GM12878 (cell line): ENCODE measurements around the gene ARAP1. TPM values are rescaled to one million over a fixed set of nuclear protein-coding genes. Genes with fewer than 3 reads are reported as not detected.
A peak's percentile ranks its signal among the peaks of the same experiment; 100 is the strongest.

Source experiments
- ATAC-seq: fragments of 200-7000 bp; cut with Tn5 transposase; 3 replicates; pipeline ENCODE4 v1.9.1; 2020; ENCODE audit warnings: mild to moderate bottlenecking, moderate library complexity
- BruUV-seq: library from RNA; stranded (reverse); fragments of 400-500 nt; replicated peaks from 2 replicates; lab custom pipeline; 2021; lab: Mats Ljungman, UMichigan
- CTCF ChIA-PET: fragments of 300-600 bp; sonication (Branson Sonifier 250); formaldehyde crosslinking; extraction: SDS; loops from one replicate; lab custom pipeline; 2021; ENCODE audit warnings: inconsistent platforms; lab: Yijun Ruan, JAX
- POLR2A ChIA-PET: fragments of 350-600 bp; formaldehyde crosslinking; extraction: SDS; loops from one replicate; lab custom pipeline; 2021; ENCODE audit warnings: inconsistent platforms; lab: Charles Lee
- RAD21 ChIA-PET: fragments of 300-600 bp; sonication (Branson Sonifier 250); formaldehyde crosslinking; loops from one replicate; lab custom pipeline; 2023; ENCODE audit warnings: antibody characterized with exemption; ENCODE audit not compliant: unreplicated experiment; lab: Charles Lee
- SMC1A ChIA-PET: fragments of 300-600 bp; sonication (Branson Sonifier 250); formaldehyde crosslinking; loops from one replicate; lab custom pipeline; 2023; ENCODE audit not compliant: unreplicated experiment, uncharacterized antibody; lab: Charles Lee
- DNase-seq: peaks from one replicate; pipeline ENCODE4 v3.0.0-alpha.2; 2011; ENCODE audit warnings: low read depth, low spot score
- FAIRE-seq: peaks from 3 replicates; lab custom pipeline; 2011; peaks lifted over from hg19 to GRCh38; lab: Jason Lieb, UNC
- H2AFZ ChIP-seq: 2 replicates; pipeline ENCODE4 v1.6.0; 2011; ENCODE audit warnings: low read depth, low read length, control low read depth; ENCODE audit not compliant: control insufficient read depth
- H3K27ac ChIP-seq: 2 replicates; pipeline ENCODE4 v1.5.1; 2011; ENCODE audit warnings: control low read depth; ENCODE audit not compliant: control insufficient read depth, insufficient read depth
- H3K27me3 ChIP-seq, 2 experiments: replicated peaks in 1 of 2; 2 replicates each; pipeline versions ENCODE4 v1.6.0 to v1.6.1; 2011; ENCODE audit warnings: low read length in 1 of 2; ENCODE audit not compliant: control insufficient read depth in 2 of 2, insufficient read depth in 2 of 2
- H3K36me3 ChIP-seq, 2 experiments: 2 replicates each; pipeline ENCODE4 v1.5.1; 2011; ENCODE audit warnings: low read length in 1 of 2; ENCODE audit not compliant: control insufficient read depth in 2 of 2, insufficient read depth in 2 of 2
- H3K4me1 ChIP-seq: 2 replicates; pipeline ENCODE4 v1.6.1; 2011; ENCODE audit warnings: mild to moderate bottlenecking, low read length, moderate library complexity, mixed read lengths; ENCODE audit not compliant: control insufficient read depth, insufficient read depth
- H3K4me2 ChIP-seq: 2 replicates; pipeline ENCODE4 v1.6.0; 2011; ENCODE audit warnings: control low read depth; ENCODE audit not compliant: control insufficient read depth, insufficient read depth
- H3K4me3 ChIP-seq: fragments of 200-600 bp; sonication (generic); 2 replicates; pipeline ENCODE4 v1.5.1; 2016
- H3K79me2 ChIP-seq: 2 replicates; pipeline ENCODE4 v1.6.0; 2011; ENCODE audit warnings: low read length; ENCODE audit not compliant: control insufficient read depth, insufficient read depth
- H3K9ac ChIP-seq: 2 replicates; pipeline ENCODE4 v1.8.0; 2011; ENCODE audit warnings: low read length, control low read depth, mixed read lengths; ENCODE audit not compliant: control insufficient read depth, insufficient read depth
- H3K9me3 ChIP-seq: replicated peaks from 3 replicates; pipeline ENCODE4 v1.5.1; 2011; ENCODE audit warnings: mild to moderate bottlenecking, low read length; ENCODE audit not compliant: control insufficient read depth, insufficient read depth
- H4K20me1 ChIP-seq: 2 replicates; pipeline ENCODE4 v1.6.0; 2011; ENCODE audit not compliant: control insufficient read depth, insufficient read depth
- E2F4 ChIP-seq: IDR thresholded peaks from 2 replicates; pipeline ENCODE4 v1.6.1; 2012; ENCODE audit warnings: low read depth, low read length, improper control_type of control experiment
- ESRRA ChIP-seq: IDR thresholded peaks from 2 replicates; pipeline ENCODE4 v1.6.1; 2012; ENCODE audit warnings: mild to moderate bottlenecking, low read length, improper control_type of control experiment
- HDGF ChIP-seq: fragments of 450-650 bp; IDR thresholded peaks from 2 replicates; pipeline ENCODE4 v1.6.1; 2016; ENCODE audit warnings: antibody characterized with exemption
- IKZF1 ChIP-seq: fragments of 450-650 bp; conservative IDR thresholded peaks from 2 replicates; pipeline ENCODE4 v1.6.1; 2017; ENCODE audit warnings: antibody characterized with exemption, mild to moderate bottlenecking
- MAX ChIP-seq: IDR thresholded peaks from 2 replicates; pipeline ENCODE4 v1.6.1; 2012; ENCODE audit warnings: low read depth, low read length, improper control_type of control experiment
- PAX8 ChIP-seq: fragments of 450-650 bp; IDR thresholded peaks from 2 replicates; pipeline ENCODE4 v1.6.1; 2017; ENCODE audit warnings: mild to moderate bottlenecking, moderate library complexity
- POLR2A ChIP-seq: IDR thresholded peaks from 2 replicates; pipeline ENCODE4 v1.6.1; 2011; ENCODE audit warnings: low read depth, mild to moderate bottlenecking, low read length
- RAD51 ChIP-seq: fragments of 450-650 bp; IDR thresholded peaks from 2 replicates; pipeline ENCODE4 v1.6.1; 2016; ENCODE audit warnings: moderate library complexity, mild to moderate bottlenecking, inconsistent platforms
- SPI1 ChIP-seq: IDR thresholded peaks from 2 replicates; pipeline ENCODE4 v1.6.1; 2011; ENCODE audit warnings: low read depth, mild to moderate bottlenecking, low read length, moderate library complexity, borderline replicate concordance; ENCODE audit not compliant: insufficient read depth
- WGBS: methylation state at CpG from one replicate; pipeline ENCODE4 v1.1.6; 2016; ENCODE audit warnings: low lambda C conversion rate; ENCODE audit not compliant: insufficient replicate concordance, insufficient coverage; ENCODE audit errors: missing lambda C conversion rate; 5-methylcytosine and 5-hydroxymethylcytosine counted together
- in situ Hi-C: fragments of 300-500 bp; cut with MboI; formaldehyde crosslinking; loops from 9 replicates; pipeline ENCODE4 v1.14.3; 2018; ENCODE audit warnings: mixed read lengths
- intact Hi-C: fragments of 100-400 bp; cut with micrococcal nuclease; formaldehyde crosslinking; loops from one replicate; pipeline ENCODE4 v1.14.2; 2022; ENCODE audit not compliant: unreplicated experiment
- polyA plus RNA-seq, 11 experiments: library from polyadenylated mRNA; depleted of rRNA in 4 of 11; unstranded in 6 of 11; stranded (reverse) in 5 of 11; fragments of >200 nt; fragmentation: Nextera tagmentation in 4 of 11; fragmentation: Illumina TruSeq in 1 of 11; extraction: Ambion mirVana in 4 of 11; extraction: Trizol in 1 of 11; gene quantifications; 1 replicate in 1 of 11; 2 replicates in 10 of 11; pipeline versions ENCODE4 v1.2.1 to v1.2.3, GENCODE V29; 2011 to 2016; ENCODE audit warnings: inconsistent platforms in 2 of 11, missing spikeins in 2 of 11, low read depth in 1 of 11
- total RNA-seq, 4 experiments: library from RNA; depleted of rRNA in 3 of 4; stranded (reverse); fragments of >200 nt in 3 of 4; fragmentation: Illumina TruSeq in 1 of 4; extraction: Trizol in 1 of 4; gene quantifications; 2 replicates each; pipeline versions ENCODE4 v1.2.1 to v1.2.3, GENCODE V29; 2013 to 2021

ARAP1 gene
- total and polyA plus RNA-seq, 10 of the 15 experiments (the other 5 are each of a cell fraction or from before 2014, with no cell fraction given), result 0.55 to 102 (median 51.0) TPM

GRCh38 chr11:72727521-72727920 lies 24.7 kb downstream of the ARAP1 start:
- intact Hi-C loops (loop anchor here (5.0 kb wide), 1 partner anchor 450 kb away; no protein-coding TSS in a partner anchor), in situ Hi-C loops (loop anchor here (10.0 kb wide), 2 partner anchors 67 to 447 kb away; partner anchors contain the start of gene STARD10)
- RAD21 ChIA-PET, result interaction anchor here (0.8 to 13.9 kb wide), 7 partner anchors 10 to 450 kb away, joined by 3 to 256 read pairs (median 5); partner anchors contain the start of gene STARD10
- Histone ChIP-seq H3K36me3 (peaks cover 17 to 21% of the 10 kb centered on the region in 2 experiments; a peak in 3 of 4 replicates), H3K27ac (no peak overlapping the region), H3K4me1 (peaks cover 19% of the 10 kb centered on the region), H3K9me3 (peaks cover 3% of the 10 kb centered on the region; the same call in 1 of the 3 replicates), H3K4me2 (no peak overlapping the region), H3K4me3 (no peak overlapping the region), H2AFZ (no peak overlapping the region), H3K9ac (no peak overlapping the region), H3K79me2 (peaks cover 38% of the 10 kb centered on the region), H4K20me1 (peaks cover 3% of the 10 kb centered on the region; the same call in 1 of the 2 replicates), H3K27me3 (no peaks in the 10 kb centered on the region)
- TF ChIP-seq HDGF, result 0 out of 2 replicates have a peak, but pooled peaks have one; percentile 46
- TF ChIP-seq IKZF1, result 0 out of 2 replicates have a peak, but pooled peaks have one; percentile 18
- TF ChIP-seq RAD51, result peak; percentile 72; the same call in 1 of the 2 replicates
- peak; percentile 55; the same call in 1 of the 2 replicates for TF ChIP-seq SPI1
- TF ChIP-seq E2F4, result no peak
- TF ChIP-seq PAX8, result no peak
- TF ChIP-seq MAX, result no peak
- no peak for TF ChIP-seq POLR2A
- no peak for TF ChIP-seq ESRRA
- BruUV-seq, result no TSS peak
- SMC1A ChIA-PET, result interaction anchor here (0.6 to 12.0 kb wide), 9 partner anchors 12 to 450 kb away, joined by 3 to 185 read pairs (median 4); partner anchors contain the start of gene STARD10
- no peak for FAIRE-seq
- DNase-seq, result no peak
- CTCF ChIA-PET, result interaction anchor here (0.5 to 18.4 kb wide), 9 partner anchors 12 to 563 kb away, joined by 3 to 469 read pairs (median 4); partner anchors contain the start of genes ATG16L2 and STARD10
- 0 out of 3 replicates have a peak, but pooled peaks have one; percentile 22 for ATAC-seq
- WGBS, result 66% methylated on average over 4 of the region's 4 CpGs
- POLR2A ChIA-PET, result interaction anchor here (0.6 to 1.5 kb wide), 3 partner anchors 10 to 123 kb away, joined by 5 to 9 read pairs (median 6); no protein-coding TSS in a partner anchor
